Immature natural killer cell (primary cell): Measurements from ENCODE around the gene SH3YL1. TPM values are rescaled to one million over a fixed set of nuclear protein-coding genes. Genes with fewer than 3 reads are reported as not detected.
A peak's percentile ranks its signal among the peaks of the same experiment; 100 is the strongest.

Source experiments
- DNase-seq, 3 donors: peaks; one replicate each; pipeline ENCODE4 v3.0.0; 2022; ENCODE audit warnings: mixed read lengths in 1 of 3
- H3K27ac Mint-ChIP-seq, 6 donors: one replicate each; pipeline ENCODE4 v1.8.0; 2020; ENCODE audit warnings: mixed read lengths in 6 of 6, mild to moderate bottlenecking in 5 of 6, inconsistent platforms in 4 of 6, moderate library complexity in 3 of 6
- H3K27me3 Mint-ChIP-seq, 3 donors: one replicate each; pipeline ENCODE4 v1.8.0; 2020 to 2021; ENCODE audit warnings: low read depth in 3 of 3, mild to moderate bottlenecking in 3 of 3, mixed read lengths in 3 of 3, moderate library complexity in 3 of 3, inconsistent platforms in 1 of 3
- H3K36me3 Mint-ChIP-seq, 3 donors: one replicate each; pipeline ENCODE4 v1.8.0; 2020; ENCODE audit warnings: mixed read lengths in 3 of 3, inconsistent platforms in 2 of 3, mild to moderate bottlenecking in 2 of 3
- H3K4me1 Mint-ChIP-seq, 2 donors: one replicate each; pipeline ENCODE4 v1.8.0; 2020; ENCODE audit warnings: inconsistent platforms in 2 of 2, mild to moderate bottlenecking in 2 of 2, mixed read lengths in 2 of 2, moderate library complexity in 1 of 2
- H3K4me3 Mint-ChIP-seq, 5 donors: one replicate each; pipeline ENCODE4 v1.8.0; 2020; ENCODE audit warnings: mild to moderate bottlenecking in 5 of 5, mixed read lengths in 5 of 5, inconsistent platforms in 3 of 5, moderate library complexity in 3 of 5
- H3K9me3 Mint-ChIP-seq, 6 donors: one replicate each; pipeline ENCODE4 v1.8.0; 2020; ENCODE audit warnings: mild to moderate bottlenecking in 6 of 6, mixed read lengths in 6 of 6, inconsistent platforms in 4 of 6, moderate library complexity in 3 of 6
- polyA plus RNA-seq, 3 donors: library from polyadenylated mRNA; unstranded; fragments of 300-500 nt; fragmentation: Illumina TruSeq; gene quantifications; one replicate each; pipeline ENCODE4 v1.2.3, GENCODE V29; 2021

Gene SH3YL1
- polyA plus RNA-seq, 3 donors from 2014 or later: 20.8 to 29.5 (median 23.0) TPM

DNA sequence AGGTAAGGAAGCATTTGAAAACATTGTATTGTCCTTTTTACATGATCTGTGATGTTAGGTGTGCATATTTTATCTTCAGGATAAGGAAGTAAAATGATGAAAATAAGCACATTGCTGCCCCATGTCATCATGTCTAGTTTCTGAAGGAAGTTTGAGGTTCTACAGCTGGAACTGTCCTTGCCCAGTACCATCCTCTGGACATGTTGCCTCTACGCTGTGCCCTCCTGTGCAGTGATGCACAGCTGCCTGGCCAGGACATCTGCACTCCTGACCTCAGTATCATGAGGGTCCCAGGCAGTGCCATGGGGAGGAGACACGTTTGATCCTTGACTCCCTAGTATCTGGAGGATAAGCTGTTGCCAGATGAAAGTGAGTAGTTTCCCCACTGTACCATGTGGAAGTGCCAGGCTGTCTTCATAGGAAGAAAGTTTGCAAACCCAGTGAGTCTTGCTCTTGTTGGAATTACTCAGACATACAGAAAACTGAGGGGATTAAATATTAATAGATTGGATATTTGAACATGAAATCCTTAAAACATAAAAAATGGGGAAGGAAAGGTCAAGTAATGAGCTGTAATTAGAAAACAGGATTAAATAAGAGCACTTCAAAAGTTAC lies 14.6 kb upstream of the SH3YL1 start:
- DNase-seq: no peak
- no peak overlapping the region for H3K4me3 Mint-ChIP-seq
- H3K27me3 Mint-ChIP-seq: peaks cover 0 to 1% (median 0%) of the 10 kb centered on the region in 3 donors
- H3K36me3 Mint-ChIP-seq: peaks cover 15 to 51% (median 35%) of the 10 kb centered on the region in 3 donors
- H3K9me3 Mint-ChIP-seq: no peaks in the 10 kb centered on the region
- no peak overlapping the region for H3K27ac Mint-ChIP-seq
- H3K4me1 Mint-ChIP-seq: peaks cover 6 to 12% of the 10 kb centered on the region in 2 donors

DNA sequence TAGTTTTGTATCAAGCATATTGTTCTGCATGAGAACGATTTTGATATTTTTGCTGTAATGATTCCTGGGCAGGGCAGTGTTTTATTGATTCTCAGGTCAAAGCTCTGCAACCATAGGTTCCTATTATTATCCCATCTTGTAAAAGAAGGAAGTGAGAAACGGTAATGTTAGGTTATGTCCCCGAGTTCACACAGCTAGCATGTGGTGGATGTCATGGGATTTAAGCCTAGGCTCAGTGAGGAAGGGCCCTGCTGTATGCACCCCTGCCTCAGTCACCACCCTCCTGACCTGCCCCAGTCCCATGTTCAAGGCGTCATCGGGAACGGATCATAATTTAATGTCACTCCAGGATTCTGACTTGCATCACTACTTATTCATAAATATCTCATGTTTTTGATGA lies 11.6 kb upstream of the SH3YL1 start:
- H3K27ac Mint-ChIP-seq: no peak overlapping the region
- H3K9me3 Mint-ChIP-seq: no peaks in the 10 kb centered on the region
- H3K4me3 Mint-ChIP-seq: no peak overlapping the region
- peaks cover 10 to 43% (median 35%) of the 10 kb centered on the region in 3 donors for H3K36me3 Mint-ChIP-seq
- H3K27me3 Mint-ChIP-seq: peaks cover 0 to 2% (median 0%) of the 10 kb centered on the region in 3 donors
- H3K4me1 Mint-ChIP-seq: peaks cover 17 to 38% of the 10 kb centered on the region in 2 donors
- no peak for DNase-seq

DNA sequence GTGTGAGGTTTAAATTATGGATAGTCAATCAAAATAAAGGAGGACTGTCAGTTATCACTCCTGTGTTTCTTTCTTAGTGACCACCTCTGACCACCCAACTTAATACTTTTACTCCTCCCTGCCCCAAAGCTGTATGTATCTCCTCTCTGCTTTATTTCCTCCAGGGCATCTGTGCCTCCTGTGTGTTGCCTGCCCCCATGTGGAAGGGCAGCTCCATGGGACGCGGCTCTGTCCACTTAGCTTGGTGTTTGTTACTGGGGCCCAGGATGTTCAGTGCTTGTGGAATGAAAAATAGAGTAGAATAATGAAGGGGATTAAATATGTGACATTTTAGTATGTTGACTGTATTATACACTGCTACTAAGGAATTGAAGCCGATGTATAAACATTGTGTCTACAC lies 10.7 kb upstream of the SH3YL1 start:
- Mint-ChIP-seq H3K4me3 (no peak overlapping the region), H3K36me3 (peaks cover 10 to 37% (median 37%) of the 10 kb centered on the region in 3 donors), H3K27ac (peak overlapping the region in 2 of 6 donors; percentile 10 to 60), H3K4me1 (peaks cover 23 to 47% of the 10 kb centered on the region in 2 donors), H3K9me3 (no peaks in the 10 kb centered on the region), H3K27me3 (peaks cover 0 to 2% (median 0%) of the 10 kb centered on the region in 3 donors)
- DNase-seq: no peak

DNA sequence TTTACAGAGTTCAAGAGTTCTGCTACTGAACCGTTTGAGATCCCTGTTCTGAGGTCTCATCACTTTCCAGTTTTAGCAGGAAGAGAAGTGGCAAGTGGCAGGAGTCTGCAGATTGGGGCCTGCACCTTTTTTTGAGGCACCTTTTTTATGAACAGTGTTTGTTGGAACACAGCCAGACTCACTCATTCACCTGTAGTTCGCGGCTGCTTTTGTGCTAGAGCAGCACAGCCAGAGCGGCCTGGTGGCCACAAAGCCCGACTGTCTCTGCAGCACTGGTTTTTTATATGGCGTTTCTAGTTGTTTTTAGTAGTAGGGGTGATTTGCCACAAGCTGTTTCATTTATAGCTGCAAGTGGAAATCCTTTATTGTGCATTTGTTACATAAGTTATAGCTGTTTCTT lies 9.5 kb upstream of the SH3YL1 start:
- no peak for DNase-seq
- Mint-ChIP-seq H3K9me3 (no peaks in the 10 kb centered on the region), H3K4me3 (no peak overlapping the region), H3K36me3 (peaks cover 6 to 31% (median 30%) of the 10 kb centered on the region in 3 donors), H3K4me1 (peaks cover 28 to 59% of the 10 kb centered on the region in 2 donors), H3K27ac (no peak overlapping the region), H3K27me3 (peaks cover 0 to 2% (median 0%) of the 10 kb centered on the region in 3 donors)

DNA sequence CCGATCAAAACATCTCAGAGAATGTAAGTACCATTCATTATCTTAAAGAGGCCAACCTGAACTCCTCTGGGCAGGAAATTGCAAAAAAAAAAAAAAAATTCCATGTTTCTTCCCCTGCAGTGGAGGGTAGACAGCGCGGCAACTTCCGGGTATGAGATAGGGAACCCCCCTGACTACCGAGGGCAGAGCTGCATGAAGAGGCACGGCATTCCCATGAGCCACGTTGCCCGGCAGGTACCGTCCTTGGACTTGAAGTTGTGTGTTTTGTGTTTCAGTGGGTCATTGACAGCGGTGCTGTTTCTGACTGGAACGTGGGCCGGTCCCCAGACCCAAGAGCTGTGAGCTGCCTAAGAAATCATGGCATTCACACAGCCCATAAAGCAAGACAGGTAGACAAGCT lies 8.1 kb upstream of the SH3YL1 start:
- no peak for DNase-seq
- Mint-ChIP-seq H3K27me3 (peaks cover 0 to 2% (median 0%) of the 10 kb centered on the region in 3 donors), H3K9me3 (no peaks in the 10 kb centered on the region), H3K36me3 (peaks cover under 1 to 19% (median 18%) of the 10 kb centered on the region in 3 donors), H3K4me1 (peaks cover 39 to 73% of the 10 kb centered on the region in 2 donors), H3K4me3 (no peak overlapping the region), H3K27ac (no peak overlapping the region)

DNA sequence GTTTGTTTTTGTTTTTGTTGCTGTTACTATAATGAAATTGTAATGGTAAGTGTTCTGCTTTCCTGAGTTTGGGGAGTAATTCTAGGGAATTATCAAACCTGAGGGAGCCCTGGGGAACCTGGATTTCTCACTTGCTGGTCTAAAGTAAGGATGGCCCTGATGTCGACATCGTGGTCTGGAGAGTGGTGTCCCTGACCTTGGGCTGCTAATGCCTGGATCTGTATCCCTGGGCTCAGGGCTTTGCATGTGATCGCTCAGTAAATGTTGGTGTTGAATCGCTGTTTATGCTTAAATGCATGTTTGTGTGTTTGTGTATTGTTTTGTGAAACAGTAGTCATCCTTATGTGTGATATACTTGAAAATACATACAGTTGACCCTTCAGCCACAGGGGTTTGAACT lies 7.0 kb upstream of the SH3YL1 start:
- Mint-ChIP-seq H3K27ac (peak overlapping the region in 1 of 6 donors; percentile 43), H3K4me3 (no peak overlapping the region), H3K9me3 (no peaks in the 10 kb centered on the region), H3K27me3 (peaks cover 0 to 2% (median 0%) of the 10 kb centered on the region in 3 donors), H3K4me1 (peaks cover 48 to 79% of the 10 kb centered on the region in 2 donors), H3K36me3 (peaks cover 0 to 15% (median 12%) of the 10 kb centered on the region in 3 donors)
- DNase-seq: no peak

DNA sequence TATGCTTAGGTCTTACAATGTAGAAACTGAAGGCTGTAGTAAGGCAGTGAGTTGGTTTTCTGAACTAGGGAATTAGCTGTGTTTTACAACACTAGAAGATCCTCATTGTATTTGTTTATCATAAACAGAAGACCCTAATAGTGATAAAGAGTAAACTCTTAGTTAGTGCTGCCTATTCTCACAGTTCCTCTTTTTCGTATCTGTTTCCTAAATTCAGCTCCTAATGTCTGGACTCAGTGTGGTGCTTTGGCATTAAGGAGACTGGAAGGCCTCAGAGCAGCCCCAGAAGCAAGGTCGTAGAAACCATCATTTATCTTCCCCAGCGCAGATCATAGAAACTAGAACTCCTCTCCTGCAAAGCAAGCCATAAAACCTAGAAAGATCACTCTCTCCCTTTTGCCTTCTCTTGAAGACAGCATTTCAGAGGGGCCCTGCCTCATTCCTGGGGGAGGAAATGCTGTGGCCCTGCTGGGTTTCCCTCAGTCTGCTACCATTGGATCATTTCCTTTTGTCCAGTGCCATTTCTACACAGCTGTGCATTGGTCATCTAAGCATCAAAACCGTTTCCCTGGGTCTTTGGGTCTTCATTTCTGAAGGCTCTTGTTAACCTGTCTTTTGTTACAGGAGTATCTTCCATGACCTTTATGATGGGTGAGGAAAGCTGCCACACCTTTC lies 5.7 kb upstream of the SH3YL1 start:
- peak overlapping the region in 2 of 6 donors; percentile 29 to 50 for H3K27ac Mint-ChIP-seq
- H3K27me3 Mint-ChIP-seq: peaks cover 4 to 8% (median 6%) of the 10 kb centered on the region in 3 donors
- H3K9me3 Mint-ChIP-seq: no peaks in the 10 kb centered on the region
- H3K36me3 Mint-ChIP-seq: peaks cover 0 to 10% (median 7%) of the 10 kb centered on the region in 3 donors
- no peak overlapping the region for H3K4me3 Mint-ChIP-seq
- peaks cover 56 to 85% of the 10 kb centered on the region in 2 donors for H3K4me1 Mint-ChIP-seq
- DNase-seq: no peak

DNA sequence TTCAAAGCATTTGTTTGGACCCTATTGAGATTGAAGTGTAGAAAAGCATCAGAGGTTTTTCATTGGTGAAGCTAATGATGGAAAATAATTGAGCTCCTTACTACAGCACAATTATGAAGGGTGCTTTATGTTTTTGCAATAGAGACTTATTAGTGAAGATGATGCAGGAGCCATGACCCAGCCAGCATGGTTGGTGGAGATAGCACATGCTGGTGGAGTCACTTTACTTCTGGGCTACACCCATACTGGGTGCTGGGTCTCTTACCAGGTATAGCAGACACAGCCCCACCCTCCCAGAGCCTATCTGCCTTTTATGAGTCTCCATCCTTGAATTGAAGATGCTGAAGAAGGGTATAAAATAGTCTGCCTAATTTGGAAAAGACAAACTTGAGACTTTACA lies 4.5 kb upstream of the SH3YL1 start:
- Mint-ChIP-seq H3K9me3 (no peaks in the 10 kb centered on the region), H3K36me3 (peaks cover 0 to 7% (median 6%) of the 10 kb centered on the region in 3 donors), H3K4me1 (peaks cover 58 to 87% of the 10 kb centered on the region in 2 donors), H3K27ac (no peak overlapping the region), H3K4me3 (no peak overlapping the region), H3K27me3 (peaks cover 4 to 12% (median 8%) of the 10 kb centered on the region in 3 donors)
- DNase-seq: no peak

DNA sequence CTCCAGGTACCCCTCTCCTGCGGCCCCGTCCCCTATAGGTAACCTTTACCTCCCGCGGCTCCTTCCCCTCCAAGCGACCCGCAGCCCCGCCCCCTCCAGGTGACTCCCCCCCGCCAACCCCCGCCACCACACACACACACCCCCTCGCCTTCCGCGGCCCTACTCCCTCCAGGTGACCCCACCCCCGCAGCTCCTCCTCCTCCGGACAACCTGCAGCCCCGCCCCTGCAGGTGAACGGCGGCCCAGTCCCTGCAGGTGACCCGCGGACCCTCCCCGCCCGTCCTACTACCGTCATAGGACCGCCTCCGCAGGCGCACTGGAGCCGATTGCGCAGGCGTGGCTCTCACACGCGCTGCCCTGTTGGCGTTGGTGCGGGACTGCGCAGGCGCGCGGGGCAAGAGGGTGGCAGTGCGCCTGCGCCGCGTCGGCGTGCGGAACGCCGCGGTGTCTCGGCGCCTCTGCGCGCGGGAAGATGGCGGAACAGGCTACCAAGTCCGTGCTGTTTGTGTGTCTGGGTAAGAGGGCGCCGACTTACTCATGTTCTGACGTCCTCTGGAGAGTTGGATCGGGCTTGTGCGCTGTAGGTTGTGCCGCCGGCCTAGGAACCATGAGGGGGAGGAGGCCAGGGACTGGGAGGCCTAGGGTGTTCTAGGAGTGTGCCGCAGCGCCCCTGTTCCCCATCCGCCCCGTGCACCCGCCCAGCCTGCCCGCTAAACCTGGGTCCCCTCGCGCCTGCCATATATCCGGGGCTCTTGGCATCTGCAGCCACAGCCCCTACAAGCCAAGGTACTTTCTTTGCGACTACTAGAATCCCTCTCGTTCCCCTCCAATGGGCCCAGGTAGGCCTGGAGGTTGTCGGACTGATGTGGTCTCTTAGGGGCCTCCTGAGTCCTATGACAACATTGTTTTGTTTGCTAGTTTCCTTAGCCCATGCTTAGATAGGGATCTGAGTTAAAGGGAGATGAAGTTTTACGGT lies 949 bp upstream of the SH3YL1 start, which contains the start of gene ACP1:
ACP1 (plus strand) TSS at position 455 of the 976 bp plus-strand sequence; CDS start at position 473, 18 bp downstream.
- Mint-ChIP-seq H3K4me3 (peak within 1 kb of the TSS; percentile 93 to 96 (median 94)), H3K27me3 (peaks cover 4 to 12% (median 6%) of the 10 kb centered on the region in 3 donors), H3K36me3 (peaks cover 0 to 2% (median 0%) of the 10 kb centered on the region in 3 donors), H3K4me1 (peaks cover 53 to 69% of the 10 kb centered on the region in 2 donors), H3K9me3 (no peaks in the 10 kb centered on the region), H3K27ac (peak within 1 kb of the TSS; percentile 89 to 97 (median 95))
- peak; percentile 95 to 96 (median 96) for DNase-seq

DNA sequence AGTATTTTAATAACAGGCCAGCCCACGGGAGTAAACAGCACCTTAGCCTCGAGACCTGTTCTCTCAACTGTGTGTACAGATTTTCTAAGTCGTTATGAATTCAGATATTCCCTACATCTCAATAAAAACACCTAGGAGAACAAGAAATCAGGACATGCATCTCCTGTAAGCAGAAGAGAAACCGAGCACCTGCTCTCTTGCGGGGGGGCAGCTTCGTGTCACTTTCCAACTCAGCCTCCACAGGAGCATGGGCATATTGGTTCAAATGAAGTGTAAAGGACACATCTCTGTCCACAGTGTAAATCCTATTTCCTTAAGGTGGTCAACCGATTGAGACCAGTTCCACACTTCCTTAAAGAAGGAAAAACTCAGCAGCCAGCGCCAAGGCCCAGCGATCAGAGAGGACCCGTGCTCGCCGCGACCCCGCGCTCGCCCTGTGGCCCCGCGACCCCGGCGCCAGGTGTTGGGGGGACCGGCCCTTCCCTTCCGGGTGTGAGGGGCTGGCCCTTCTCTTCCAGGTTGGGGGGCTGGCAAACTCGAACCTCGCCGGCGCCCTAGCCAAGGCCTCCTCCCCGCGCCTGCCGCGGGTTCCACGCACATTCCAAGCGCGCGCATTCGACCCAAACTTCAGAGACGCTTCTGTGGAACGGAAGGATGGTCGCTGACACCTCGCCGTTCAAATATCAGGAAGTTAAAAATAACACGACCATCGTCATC lies 652 bp downstream of the SH3YL1 start:
- Mint-ChIP-seq H3K4me1 (peaks cover 44 to 53% of the 10 kb centered on the region in 2 donors), H3K9me3 (peaks cover 0 to 7% (median 0%) of the 10 kb centered on the region in 6 donors), H3K27me3 (peaks cover 4 to 12% (median 6%) of the 10 kb centered on the region in 3 donors), H3K36me3 (peaks cover 0 to 13% (median 6%) of the 10 kb centered on the region in 3 donors), H3K27ac (peak overlapping the region in 5 of 6 donors; percentile 68 to 88 (median 85)), H3K4me3 (peak overlapping the region; percentile 74 to 81 (median 80))
- no peak for DNase-seq

DNA sequence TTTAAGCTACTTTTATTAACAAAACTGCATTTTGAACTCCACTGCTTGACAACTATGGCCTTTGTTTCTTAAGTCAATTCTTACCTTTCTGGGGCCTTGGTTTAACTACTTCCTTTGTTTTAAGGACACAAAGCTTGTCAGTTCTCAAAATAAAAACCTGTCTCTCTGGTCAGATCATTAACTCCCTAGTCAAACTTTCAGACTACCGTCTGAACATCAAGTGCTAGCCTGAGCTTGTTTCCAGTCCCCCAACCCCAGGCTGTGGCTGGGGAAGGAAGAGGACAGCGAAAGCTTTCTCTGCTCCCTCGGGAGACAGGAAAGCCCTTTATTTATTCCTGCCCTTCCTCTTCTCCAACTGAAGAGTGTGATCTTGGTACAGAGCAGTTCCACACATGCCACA lies 1.7 kb downstream of the SH3YL1 start:
- Mint-ChIP-seq H3K4me3 (peak overlapping the region in 4 of 5 donors; percentile 46 to 81 (median 71)), H3K4me1 (peaks cover 35 to 42% of the 10 kb centered on the region in 2 donors)
- DNase-seq: no peak

DNA sequence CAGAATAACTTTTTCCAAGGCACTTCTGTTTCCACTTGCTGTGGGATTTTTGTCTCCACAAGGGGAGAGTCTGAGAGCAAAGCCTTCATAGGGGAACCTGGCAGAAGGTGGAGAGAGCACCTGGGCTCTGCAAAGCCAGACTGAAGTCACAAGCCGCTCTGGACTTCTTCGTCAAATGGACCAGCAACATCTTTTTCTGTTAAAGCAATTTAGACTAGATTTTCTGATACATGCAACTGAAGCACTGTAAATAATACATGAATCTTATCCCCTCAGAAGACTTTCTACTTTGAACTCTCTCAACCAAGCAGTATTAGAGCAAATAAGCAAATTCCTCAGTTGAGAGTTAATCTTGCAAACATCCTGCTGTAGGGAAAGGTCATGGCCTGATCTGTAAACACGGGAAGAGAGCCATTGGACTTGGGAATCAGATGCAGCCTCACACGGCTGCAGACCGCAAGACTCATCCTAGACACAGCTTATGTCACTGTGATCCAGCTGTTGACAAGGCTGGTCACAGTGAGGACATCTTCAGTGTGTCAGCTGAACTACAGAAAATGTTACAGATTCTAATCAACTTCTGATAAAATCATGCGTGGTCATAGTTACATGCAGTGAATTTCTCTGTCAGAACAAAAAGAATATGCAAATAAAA lies 3.2 kb downstream of the SH3YL1 start:
- Mint-ChIP-seq H3K36me3 (peaks cover 0 to 19% (median 10%) of the 10 kb centered on the region in 3 donors), H3K4me1 (peaks cover 22 to 27% of the 10 kb centered on the region in 2 donors), H3K27me3 (peaks cover 4 to 12% (median 6%) of the 10 kb centered on the region in 3 donors), H3K27ac (no peak overlapping the region), H3K4me3 (no peak overlapping the region), H3K9me3 (peaks cover 0 to 7% (median 0%) of the 10 kb centered on the region in 6 donors)
- DNase-seq: no peak

More for the DNA sequence above, 1.7 kb downstream of the SH3YL1 start:
- peaks cover 4 to 12% (median 6%) of the 10 kb centered on the region in 3 donors for H3K27me3 Mint-ChIP-seq
- peaks cover 0 to 19% (median 10%) of the 10 kb centered on the region in 3 donors for H3K36me3 Mint-ChIP-seq
- peak overlapping the region in 3 of 6 donors; percentile 4 to 65 (median 25) for H3K27ac Mint-ChIP-seq
- H3K9me3 Mint-ChIP-seq: peaks cover 0 to 7% (median 0%) of the 10 kb centered on the region in 6 donors
